ENCODE data around the gene AK9. TPM values are rescaled to one million over a fixed set of nuclear protein-coding genes. Genes with fewer than 3 reads are reported as not detected.

The AK9 gene
- total and polyA plus RNA-seq, 2 of the 4 experiments (the other 2 are of a cell fraction), result 1.7 to 1.8 TPM

GRCh38 chr6:109672175-109672574, 18.8 kb downstream of the AK9 start:
- TF ChIP-seq CTCF (conservative IDR thresholded peaks at IDR 0.05; ENCODE audit: low read depth, low read length), result no peak
- TF ChIP-seq USF2 (IDR thresholded peaks at IDR 0.05; ENCODE audit: low read depth, low read length), result no peak
- TF ChIP-seq MAFK (IDR thresholded peaks at IDR 0.05; ENCODE audit: low read depth, low read length), result no peak
- no peak for TF ChIP-seq RFX5 (IDR thresholded peaks at IDR 0.05; ENCODE audit: low read depth, low read length)
- TF ChIP-seq SMC3 (IDR thresholded peaks at IDR 0.05; ENCODE audit: low read depth, low read length), result no peak
- TF ChIP-seq RCOR1 (IDR thresholded peaks at IDR 0.05; ENCODE audit: insufficient replicate concordance, low read length), result no peak
- TF ChIP-seq NFE2L2 (IDR thresholded peaks at IDR 0.05; ENCODE audit: low read depth, low read length), result no peak
- TF ChIP-seq, protein P1, sequence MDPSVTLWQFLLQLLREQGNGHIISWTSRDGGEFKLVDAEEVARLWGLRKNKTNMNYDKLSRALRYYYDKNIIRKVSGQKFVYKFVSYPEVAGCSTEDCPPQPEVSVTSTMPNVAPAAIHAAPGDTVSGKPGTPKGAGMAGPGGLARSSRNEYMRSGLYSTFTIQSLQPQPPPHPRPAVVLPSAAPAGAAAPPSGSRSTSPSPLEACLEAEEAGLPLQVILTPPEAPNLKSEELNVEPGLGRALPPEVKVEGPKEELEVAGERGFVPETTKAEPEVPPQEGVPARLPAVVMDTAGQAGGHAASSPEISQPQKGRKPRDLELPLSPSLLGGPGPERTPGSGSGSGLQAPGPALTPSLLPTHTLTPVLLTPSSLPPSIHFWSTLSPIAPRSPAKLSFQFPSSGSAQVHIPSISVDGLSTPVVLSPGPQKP (IDR thresholded peaks at IDR 0.05; ENCODE audit: borderline replicate concordance, low read depth, low read length), result no peak
- TF ChIP-seq CHD1 (IDR thresholded peaks at IDR 0.05; ENCODE audit: low read depth, low read length), result no peak
- TF ChIP-seq CEBPB (IDR thresholded peaks at IDR 0.05; ENCODE audit: low read depth, low read length), result no peak
- TF ChIP-seq MXI1 (IDR thresholded peaks at IDR 0.05; ENCODE audit: borderline replicate concordance, low read depth, low read length), result no peak
- TF ChIP-seq BHLHE40 (IDR thresholded peaks at IDR 0.05; ENCODE audit: low read depth, low read length), result no peak
- TF ChIP-seq POLR2A (IDR thresholded peaks at IDR 0.05; ENCODE audit: low read depth, low read length), result no peak
- no peaks in the 10 kb centered on the region for H3K79me1 ChIP-seq (ENCODE audit: low read depth in 1 of 2, low read length in 2 of 2)
- no peak overlapping the region for H4K91ac ChIP-seq (ENCODE audit: insufficient read depth, low read depth, low read length)
- POLR2A ChIA-PET (ENCODE audit: unreplicated experiment), result no interaction called here
- H3K23ac ChIP-seq (ENCODE audit: low read depth, low read length), result no peak overlapping the region
- no peaks in the 10 kb centered on the region for H3K9me1 ChIP-seq (ENCODE audit: insufficient read depth, low read length)
- intact Hi-C loops (cut with micrococcal nuclease), result no loop called here
- no peak overlapping the region for H2BK120ac ChIP-seq (ENCODE audit: low read depth, low read length)
- no peak overlapping the region for H3K4me3 ChIP-seq (ENCODE audit: insufficient read depth, low read depth, low read length)
- BruUV-seq (replicated peaks), result no TSS peak
- H3K27me3 ChIP-seq (ENCODE audit: control insufficient read depth, insufficient read depth, low read length), result no peaks in the 10 kb centered on the region
- CTCF ChIA-PET, result interaction anchor here (1.9 kb wide), 1 partner anchor 368 kb away, joined by 5 read pairs; no protein-coding TSS in a partner anchor
- H2AFZ ChIP-seq (replicated peaks; ENCODE audit: low read length, poor library complexity), result no peak overlapping the region
- peaks cover 3% of the 10 kb centered on the region for H3K4me1 ChIP-seq (ENCODE audit: control insufficient read depth, insufficient read depth, low read length)
- no peak overlapping the region for H2BK15ac ChIP-seq (ENCODE audit: low read depth, low read length)
- DNase-seq, result peak; percentile 57
- no peak overlapping the region for H3K27ac ChIP-seq (ENCODE audit: insufficient read depth, low read length)
- H3K18ac ChIP-seq (ENCODE audit: low read depth, low read length), result no peak overlapping the region
- H2BK20ac ChIP-seq (ENCODE audit: low read depth, low read length), result no peak overlapping the region
- no peak overlapping the region for H2BK5ac ChIP-seq (ENCODE audit: low read depth, low read length, poor library complexity, severe bottlenecking)
- no peak overlapping the region for H4K5ac ChIP-seq (ENCODE audit: low read depth, low read length)
- in situ Hi-C loops (cut with MboI; ENCODE audit: low sequenced_read_pairs), result no loop called here
- H3K14ac ChIP-seq (replicated peaks; ENCODE audit: low read depth, low read length), result no peak overlapping the region
- no peak overlapping the region for H3K56ac ChIP-seq (ENCODE audit: extremely low read depth, insufficient read depth, low read length)
- no peak overlapping the region for H3K4ac ChIP-seq (ENCODE audit: low read depth, low read length)
- peak; percentile 70 for ATAC-seq (ENCODE audit: low read depth)
- no peak overlapping the region for H3K4me2 ChIP-seq (ENCODE audit: low read depth, low read length)
- no peak overlapping the region for H4K8ac ChIP-seq (ENCODE audit: low read depth in 2 of 2, low read length in 2 of 2)
- no CpG with 5 or more reads among the region's 1 CpG for WGBS, 2 experiments (ENCODE audit: extremely low coverage in 2 of 2, insufficient read length in 1 of 2)
- no peak overlapping the region for H2AK5ac ChIP-seq (ENCODE audit: low read depth, low read length)
- no peaks in the 10 kb centered on the region for H3K36me3 ChIP-seq (ENCODE audit: control insufficient read depth, insufficient read depth, low read length)
- H2AK9ac ChIP-seq (replicated peaks; ENCODE audit: low read depth, low read length, poor library complexity), result no peak overlapping the region
- H3K9ac ChIP-seq (ENCODE audit: low read depth, low read length), result no peak overlapping the region
- dilution Hi-C loops (cut with HindIII; ENCODE audit: low sequenced_read_pairs, unreplicated experiment), result no loop called here
- no peaks in the 10 kb centered on the region for H4K20me1 ChIP-seq (ENCODE audit: insufficient read depth, low read length)
- H3K9me3 ChIP-seq (ENCODE audit: control insufficient read depth, insufficient read depth, low read length), result no peaks in the 10 kb centered on the region
